Psoas muscle (tissue), 8 donors: ENCODE measurements around the gene CIT. TPM values are rescaled to one million over a fixed set of nuclear protein-coding genes. Genes with fewer than 3 reads are reported as not detected.

ENCODE experiments used
- ATAC-seq, 4 donors: fragments of 200-7000 bp; cut with Tn5 transposase; one replicate each; pipeline ENCODE4 v1.9.1; 2020; ENCODE audit warnings: moderate library complexity in 3 of 4, mild to moderate bottlenecking in 2 of 4
- DNase-seq, 2 donors: peaks; one replicate each; pipeline ENCODE4 v3.0.0-alpha.2; 2020
- H3K27ac ChIP-seq: fragments of 200-600 bp; one replicate; pipeline ENCODE4 v1.8.0; 2022
- H3K27me3 ChIP-seq, 3 donors: fragments of 200-600 bp in 1 of 3; one replicate each; pipeline versions ENCODE4 v1.6.1 to v1.8.0; 2013 to 2022; ENCODE audit warnings: low read length in 2 of 3, mild to moderate bottlenecking in 2 of 3, moderate library complexity in 1 of 3; ENCODE audit not compliant: insufficient read depth in 3 of 3
- H3K36me3 ChIP-seq, 2 donors: fragments of 200-600 bp in 1 of 2; one replicate each; pipeline versions ENCODE4 v1.6.1 to v1.8.0; 2013 to 2022; ENCODE audit warnings: low read depth in 1 of 2, mild to moderate bottlenecking in 1 of 2, moderate library complexity in 1 of 2; ENCODE audit not compliant: insufficient read depth in 1 of 2
- H3K4me1 ChIP-seq: fragments of 200-600 bp; one replicate; pipeline ENCODE4 v1.8.0; 2022
- H3K4me3 ChIP-seq: fragments of 200-600 bp; one replicate; pipeline ENCODE4 v1.8.0; 2022; ENCODE audit warnings: mild to moderate bottlenecking
- H3K9me3 ChIP-seq: fragments of 200-600 bp; one replicate; pipeline ENCODE4 v1.8.0; 2022
- CTCF ChIP-seq: fragments of 200-600 bp; IDR thresholded peaks from one replicate; pipeline ENCODE4 v1.8.0; 2022; ENCODE audit warnings: antibody characterized with exemption
- WGBS, 3 donors: extraction: QIAGEN DNeasy Blood & Tissue Kit; methylation state at CpG; one replicate each; pipeline versions ENCODE4 v1.1.6 to v1.1.7; 2013; 5-methylcytosine and 5-hydroxymethylcytosine counted together
- intact Hi-C, 2 donors: fragments of 100-400 bp; cut with DNase I; formaldehyde crosslinking; loops; one replicate each; pipeline versions ENCODE4 v1.11.0 to v1.14.2; 2022
- polyA plus RNA-seq, 3 donors: library from polyadenylated mRNA; stranded (reverse); fragments of 200-250 nt; gene quantifications; one replicate each; pipeline ENCODE4 v1.2.3, GENCODE V29; 2013
- total RNA-seq, 4 donors: library from RNA; stranded (reverse); fragmentation: NEBNext Ultra II Directional in 2 of 4; extraction: Animal tissue kit (Norgen Biotek cat#: 25700) in 2 of 4; gene quantifications; one replicate each; pipeline versions ENCODE4 v1.2.1 to v1.2.4, GENCODE V29; 2021 to 2023
- donor health status: healthy with polysubstance abuse.
- donor health status: DM: no; HTN: no; CAD: no; lungs with moderate emphysema.
- donor health status: Bipolar disorder and iron deficiency.
- donor health status: healthy.
- donor health status: DM: yes; HTN: yes; CAD: no.
- donor health status: DM: no; HTN: no; CAD: no.
- donor health status: DM: no; HTN: no; CAD: no.
- donor health status: DM: yes; HTN: yes; CAD: no.

Gene CIT
- total and polyA plus RNA-seq, 7 donors = 0.06 to 2.4 (median 0.40) TPM

DNA sequence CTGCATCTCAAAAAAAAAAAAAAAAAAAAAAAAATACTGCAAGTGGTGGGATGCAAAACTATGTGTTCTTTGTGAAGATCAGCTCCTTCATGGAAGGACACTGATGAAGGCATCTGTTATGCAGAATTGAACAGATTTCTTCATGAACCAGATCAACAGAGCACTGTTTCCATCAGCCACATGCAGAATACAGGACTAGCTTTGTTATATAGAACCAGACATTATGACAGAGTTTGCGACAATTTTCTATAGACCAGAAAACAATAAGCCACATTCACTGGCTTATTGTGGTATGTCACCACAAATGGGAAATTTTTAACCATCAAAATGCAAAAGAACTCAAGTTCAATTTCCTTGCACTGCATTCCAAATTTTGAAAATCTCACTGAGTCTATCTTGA lies 34.7 kb downstream of the CIT start:
- no peak for DNase-seq
- Histone ChIP-seq H3K4me3 (no peak overlapping the region), H3K27me3 (peaks cover 0 to 5% (median 0%) of the 10 kb centered on the region in 3 donors), H3K4me1 (no peaks in the 10 kb centered on the region), H3K9me3 (peaks cover 9% of the 10 kb centered on the region), H3K27ac (no peak overlapping the region), H3K36me3 (no peaks in the 10 kb centered on the region)
- no peak for ATAC-seq
- intact Hi-C loops = no loop called here
- TF ChIP-seq CTCF = no peak
- WGBS, 3 donors = 58 to 76% (median 73%) methylated on average over 1 of the region's 1 CpG

DNA sequence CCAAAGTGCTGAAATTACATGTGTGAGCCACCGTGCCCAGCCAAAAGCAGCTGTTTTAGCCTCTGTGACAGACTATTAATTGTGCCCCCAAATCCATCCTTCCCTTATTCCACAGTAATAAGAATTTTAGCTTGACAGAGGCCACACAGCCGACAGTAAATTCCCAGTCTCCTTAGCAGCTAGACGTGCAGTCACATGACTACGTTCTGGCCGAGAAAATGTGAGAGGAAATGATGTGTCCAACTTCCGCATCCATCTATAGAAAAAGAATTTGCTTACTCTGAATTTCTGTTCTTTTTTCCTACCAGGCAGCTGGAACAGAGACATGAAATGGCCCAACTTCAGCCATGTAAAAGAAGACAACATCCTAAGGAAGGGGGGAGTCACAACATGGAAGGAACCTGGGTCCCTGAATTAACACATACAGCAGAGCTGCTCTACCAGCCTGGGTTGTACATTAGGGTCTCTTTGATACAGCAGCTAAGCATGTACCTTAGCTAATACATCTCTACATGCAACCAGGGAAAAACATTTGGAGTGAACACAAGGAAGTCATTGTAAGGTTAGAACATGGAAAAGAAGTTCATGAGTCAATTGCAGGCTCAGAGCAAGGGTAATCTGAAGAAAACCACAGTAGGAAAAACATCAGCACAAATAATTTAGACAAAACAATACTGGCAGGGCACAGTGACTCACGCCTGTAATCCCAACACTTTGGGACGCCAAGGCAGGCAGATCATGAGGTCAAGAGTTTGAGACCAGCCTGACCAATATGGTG lies 35.5 kb downstream of the CIT start:
- intact Hi-C loops = no loop called here

GRCh38 chr12:119840582-119840981 lies 36.5 kb downstream of the CIT start:
- Histone ChIP-seq H3K9me3 (peaks cover 9% of the 10 kb centered on the region), H3K27ac (no peak overlapping the region), H3K36me3 (no peaks in the 10 kb centered on the region), H3K4me1 (no peaks in the 10 kb centered on the region), H3K4me3 (no peak overlapping the region), H3K27me3 (peaks cover 0 to 6% (median 0%) of the 10 kb centered on the region in 3 donors)
- ATAC-seq (no peak), DNase-seq (no peak)
- intact Hi-C loops = no loop called here
- 89 to 93% (median 90%) methylated on average over 3 of the region's 3 CpGs for WGBS, 3 donors
- no peak for TF ChIP-seq CTCF

More for the DNA sequence above, 35.5 kb downstream of the CIT start:
- H3K36me3 ChIP-seq = no peaks in the 10 kb centered on the region
- ATAC-seq (no peak), DNase-seq (no peak)
- H3K27ac ChIP-seq = no peak overlapping the region
- peaks cover 9% of the 10 kb centered on the region for H3K9me3 ChIP-seq
- H3K4me3 ChIP-seq = no peak overlapping the region
- no peaks in the 10 kb centered on the region for H3K4me1 ChIP-seq
- no peak for TF ChIP-seq CTCF
- WGBS, 3 donors = 88 to 90% (median 89%) methylated on average over 8 of the region's 8 CpGs
- H3K27me3 ChIP-seq = peaks cover 0 to 5% (median 0%) of the 10 kb centered on the region in 3 donors

DNA sequence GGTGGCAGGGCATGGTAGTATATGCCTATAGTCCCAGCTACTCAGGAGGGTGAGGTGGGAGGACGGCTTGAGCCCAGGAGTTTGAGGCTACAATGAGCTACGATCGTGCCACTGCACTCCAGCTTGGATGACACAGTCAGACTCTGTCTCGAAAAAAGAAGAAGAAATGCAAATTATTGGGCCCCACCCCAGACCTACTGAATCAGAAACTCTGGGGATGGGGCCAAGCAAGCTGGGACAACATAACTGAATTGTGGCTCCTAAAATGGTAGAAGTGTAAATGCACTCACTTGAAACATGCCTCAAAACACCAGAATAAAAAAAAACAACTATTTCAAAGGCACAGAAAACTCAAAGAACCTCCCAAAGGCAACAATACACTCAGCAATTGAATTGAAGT lies 37.0 kb downstream of the CIT start:
- no peak for ATAC-seq
- no peaks in the 10 kb centered on the region for H3K4me1 ChIP-seq
- H3K27me3 ChIP-seq = peaks cover 0 to 6% (median 0%) of the 10 kb centered on the region in 3 donors
- no peak overlapping the region for H3K4me3 ChIP-seq
- no peaks in the 10 kb centered on the region for H3K36me3 ChIP-seq
- WGBS, 3 donors = 85 to 99% (median 95%) methylated on average over 4 of the region's 4 CpGs
- DNase-seq = no peak
- intact Hi-C loops = no loop called here
- no peak for TF ChIP-seq CTCF
- H3K27ac ChIP-seq = no peak overlapping the region
- H3K9me3 ChIP-seq = peaks cover 9% of the 10 kb centered on the region
